Astrocyte (in vitro differentiated cells and primary cell): ENCODE data around the gene POGLUT3. TPM values are rescaled to one million over a fixed set of nuclear protein-coding genes. Genes with fewer than 3 reads are reported as not detected.

ENCODE experiments used
- DNase-seq: peaks from one replicate; pipeline ENCODE4 v3.0.0-alpha.2; 2010; ENCODE audit warnings: low read depth
- FAIRE-seq: peaks from 2 replicates; lab custom pipeline; 2011; peaks lifted over from hg19 to GRCh38; lab: Jason Lieb, UNC
- H2AFZ ChIP-seq: 2 replicates; pipeline ENCODE4 v1.6.0; 2012; ENCODE audit warnings: low read depth, low read length, inconsistent platforms
- H3K27ac ChIP-seq: 2 replicates; pipeline ENCODE4 v1.5.1; 2011; ENCODE audit warnings: low read depth, low read length, inconsistent platforms
- H3K27me3 ChIP-seq: 2 replicates; pipeline ENCODE4 v1.6.0; 2011; ENCODE audit warnings: low read length, inconsistent platforms; ENCODE audit not compliant: insufficient read depth
- H3K36me3 ChIP-seq: 2 replicates; pipeline ENCODE4 v1.5.1; 2011; ENCODE audit warnings: low read length, inconsistent platforms; ENCODE audit not compliant: insufficient read depth
- H3K4me1 ChIP-seq: 2 replicates; pipeline ENCODE4 v1.5.1; 2011; ENCODE audit warnings: low read length, inconsistent platforms; ENCODE audit not compliant: insufficient read depth
- H3K4me2 ChIP-seq: 2 replicates; pipeline ENCODE4 v1.6.0; 2012; ENCODE audit warnings: low read length, inconsistent platforms
- H3K4me3 ChIP-seq: 2 replicates; pipeline ENCODE4 v1.5.1; 2011; ENCODE audit warnings: low read depth, mild to moderate bottlenecking, low read length, inconsistent platforms; ENCODE audit not compliant: insufficient read depth
- H3K79me2 ChIP-seq: 2 replicates; pipeline ENCODE4 v1.6.0; 2012; ENCODE audit warnings: mild to moderate bottlenecking, low read length, inconsistent platforms; ENCODE audit not compliant: insufficient read depth
- H3K9ac ChIP-seq: 2 replicates; pipeline ENCODE4 v1.6.0; 2012; ENCODE audit warnings: mild to moderate bottlenecking, low read length, inconsistent platforms
- H3K9me3 ChIP-seq: 2 replicates; pipeline ENCODE4 v1.5.1; 2012; ENCODE audit warnings: low read depth, mild to moderate bottlenecking, low read length, inconsistent platforms; ENCODE audit not compliant: insufficient read depth
- H4K20me1 ChIP-seq: 2 replicates; pipeline ENCODE4 v1.6.0; 2012; ENCODE audit warnings: low read length, inconsistent platforms; ENCODE audit not compliant: insufficient read depth
- H3K27ac Mint-ChIP-seq: one replicate; pipeline ENCODE4 v1.8.0; 2021; ENCODE audit warnings: mild to moderate bottlenecking, mixed read lengths; ENCODE audit not compliant: unreplicated experiment
- H3K27me3 Mint-ChIP-seq: one replicate; pipeline ENCODE4 v1.8.0; 2021; ENCODE audit warnings: low read depth, mixed read lengths; ENCODE audit not compliant: unreplicated experiment
- H3K36me3 Mint-ChIP-seq: one replicate; pipeline ENCODE4 v1.8.0; 2021; ENCODE audit warnings: low read depth, mixed read lengths; ENCODE audit not compliant: unreplicated experiment
- H3K4me1 Mint-ChIP-seq: one replicate; pipeline ENCODE4 v1.8.0; 2021; ENCODE audit warnings: low read depth, mixed read lengths; ENCODE audit not compliant: unreplicated experiment
- H3K4me3 Mint-ChIP-seq: one replicate; pipeline ENCODE4 v1.8.0; 2021; ENCODE audit warnings: mild to moderate bottlenecking, moderate library complexity, mixed read lengths; ENCODE audit not compliant: unreplicated experiment
- H3K9me3 Mint-ChIP-seq: one replicate; pipeline ENCODE4 v1.8.0; 2021; ENCODE audit warnings: mild to moderate bottlenecking, mixed read lengths; ENCODE audit not compliant: unreplicated experiment
- CTCF ChIP-seq: IDR thresholded peaks from 2 replicates; pipeline ENCODE4 v1.5.1; 2011; ENCODE audit warnings: low read depth, mild to moderate bottlenecking, inconsistent platforms, low read length, moderate library complexity; ENCODE audit not compliant: insufficient read depth
- EZH2 ChIP-seq: IDR thresholded peaks from 2 replicates; pipeline ENCODE4 v1.6.1; 2012; ENCODE audit warnings: mild to moderate bottlenecking, low read length, inconsistent platforms; ENCODE audit not compliant: insufficient read depth
- total RNA-seq: library from RNA; stranded (reverse); gene quantifications from 2 replicates; pipeline ENCODE4 v1.2.1, GENCODE V29; 2021

Gene POGLUT3
- total RNA-seq, 1 donor from 2014 or later, result 18.5 TPM

- TF ChIP-seq EZH2, result no peak
- Mint-ChIP-seq H3K9me3 (no peaks in the 10 kb centered on the region), H3K4me3 (no peak overlapping the region), H3K36me3 (no peaks in the 10 kb centered on the region), H3K27me3 (no peaks in the 10 kb centered on the region), H3K4me1 (no peaks in the 10 kb centered on the region), H3K27ac (no peak overlapping the region)
- no peaks in the 10 kb centered on the region for H3K79me2 ChIP-seq
- no peak overlapping the region for H3K9ac ChIP-seq
- DNase-seq (no peak), FAIRE-seq (no peak)
- H3K9me3 ChIP-seq, result no peaks in the 10 kb centered on the region
- H3K27me3 ChIP-seq, result no peaks in the 10 kb centered on the region
- H3K36me3 ChIP-seq, result no peaks in the 10 kb centered on the region
- no peak overlapping the region for H3K4me2 ChIP-seq
- H3K4me3 ChIP-seq, result no peak overlapping the region
- H2AFZ ChIP-seq, result no peak overlapping the region
- no peak overlapping the region for H3K27ac ChIP-seq
- no peaks in the 10 kb centered on the region for H4K20me1 ChIP-seq
- no peaks in the 10 kb centered on the region for H3K4me1 ChIP-seq
Measured at GRCh38 chr11:108543316-108543964, 45.3 kb upstream of the POGLUT3 start.

- Histone ChIP-seq H3K27ac (no peak overlapping the region), H3K4me3 (no peak overlapping the region), H3K36me3 (no peaks in the 10 kb centered on the region), H4K20me1 (no peaks in the 10 kb centered on the region), H3K9ac (no peak overlapping the region), H3K79me2 (no peaks in the 10 kb centered on the region), H3K9me3 (no peaks in the 10 kb centered on the region), H3K4me2 (no peak overlapping the region), H2AFZ (no peak overlapping the region), H3K4me1 (no peaks in the 10 kb centered on the region), H3K27me3 (peaks cover 8% of the 10 kb centered on the region)
- Mint-ChIP-seq H3K36me3 (no peaks in the 10 kb centered on the region), H3K27me3 (no peaks in the 10 kb centered on the region), H3K27ac (no peak overlapping the region), H3K9me3 (no peaks in the 10 kb centered on the region), H3K4me3 (no peak overlapping the region), H3K4me1 (no peaks in the 10 kb centered on the region)
- DNase-seq (no peak), FAIRE-seq (no peak)
- no peak for TF ChIP-seq EZH2
- no peak for TF ChIP-seq CTCF
Measured at GRCh38 chr11:108541531-108541930, 43.3 kb upstream of the POGLUT3 start.

- Mint-ChIP-seq H3K9me3 (no peaks in the 10 kb centered on the region), H3K27me3 (no peaks in the 10 kb centered on the region), H3K4me3 (no peak overlapping the region), H3K4me1 (no peaks in the 10 kb centered on the region), H3K27ac (no peak overlapping the region), H3K36me3 (no peaks in the 10 kb centered on the region)
- no peaks in the 10 kb centered on the region for H4K20me1 ChIP-seq
- FAIRE-seq, result no peak
- no peak overlapping the region for H3K4me3 ChIP-seq
- H3K79me2 ChIP-seq, result no peaks in the 10 kb centered on the region
- H3K4me1 ChIP-seq, result no peaks in the 10 kb centered on the region
- H2AFZ ChIP-seq, result no peak overlapping the region
- no peak overlapping the region for H3K4me2 ChIP-seq
- TF ChIP-seq EZH2, result no peak
- no peak for TF ChIP-seq CTCF
- no peaks in the 10 kb centered on the region for H3K36me3 ChIP-seq
- DNase-seq, result no peak
- no peak overlapping the region for H3K27ac ChIP-seq
- H3K9ac ChIP-seq, result no peak overlapping the region
- peaks cover 8% of the 10 kb centered on the region for H3K27me3 ChIP-seq
- no peaks in the 10 kb centered on the region for H3K9me3 ChIP-seq
Measured at GRCh38 chr11:108538502-108538901, 40.3 kb upstream of the POGLUT3 start.
